SH-SY5Y (cell line): Measurements from ENCODE around the gene MBD3.

Source experiments
- GATA2 ChIP-seq: IDR thresholded peaks from 2 replicates; pipeline ENCODE4 v1.6.1; 2011; ENCODE audit warnings: mild to moderate bottlenecking, low read depth, low read length
- GATA3 ChIP-seq: IDR thresholded peaks from 2 replicates; pipeline ENCODE4 v1.6.1; 2011; ENCODE audit warnings: low read depth, mild to moderate bottlenecking, low read length, moderate library complexity

DNA sequence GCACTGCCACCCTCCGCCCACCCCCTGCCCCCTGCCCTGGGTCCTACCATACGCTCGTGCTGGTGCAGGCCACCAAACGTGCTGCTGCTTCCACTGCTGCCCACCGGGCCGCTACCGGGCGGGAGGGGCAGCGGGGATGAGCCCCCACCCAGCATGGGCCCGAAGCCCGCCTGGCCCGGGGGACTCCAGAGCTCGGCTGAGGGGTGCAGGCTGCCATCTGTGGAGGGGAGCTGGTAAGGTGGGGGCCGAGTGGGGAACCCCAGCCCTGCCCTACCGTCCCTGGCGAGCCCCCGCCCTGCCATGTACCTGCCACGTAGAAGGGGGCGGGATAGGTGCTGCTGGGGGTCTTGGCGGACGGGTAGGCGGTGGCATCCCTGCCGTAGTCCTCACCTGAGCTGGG lies 29.3 kb upstream of the MBD3 start:
- no peak for TF ChIP-seq GATA2
- TF ChIP-seq GATA3 = no peak
